GM12878 (cell line): ENCODE data around the gene ATP5F1B.

Experiments
- CREB1 ChIP-seq: IDR thresholded peaks from 2 replicates; pipeline ENCODE4 v1.6.1; 2012; ENCODE audit warnings: low read depth, mild to moderate bottlenecking, inconsistent platforms
- CTCF ChIP-seq, 3 experiments: IDR thresholded peaks in 2 of 3; conservative IDR thresholded peaks in 1 of 3; 2 replicates each; pipeline ENCODE4 v1.5.1; 2011; ENCODE audit warnings: low read depth in 3 of 3, low read length in 3 of 3, mild to moderate bottlenecking in 3 of 3, control low read depth in 2 of 3, moderate library complexity in 2 of 3, inconsistent platforms in 1 of 3, mixed read lengths in 1 of 3; ENCODE audit not compliant: control insufficient read depth in 2 of 3, insufficient read depth in 1 of 3; ENCODE audit errors: extremely low read depth in 1 of 3
- EP300 ChIP-seq, 2 experiments: fragments of 150-350 bp in 1 of 2; IDR thresholded peaks; 2 replicates each; pipeline ENCODE4 v1.6.1; 2011 to 2012; ENCODE audit warnings: low read depth in 2 of 2, low read length in 2 of 2, borderline replicate concordance in 1 of 2, improper control_type of control experiment in 1 of 2, inconsistent platforms in 1 of 2; ENCODE audit not compliant: control insufficient read depth in 1 of 2
- JUNB ChIP-seq: IDR thresholded peaks from 2 replicates; pipeline ENCODE4 v1.6.1; 2016; ENCODE audit warnings: antibody characterized with exemption, mild to moderate bottlenecking
- KDM1A ChIP-seq: fragments of 200-600 bp; sonication (generic); IDR thresholded peaks from 2 replicates; pipeline ENCODE4 v1.6.1; 2016; ENCODE audit warnings: borderline replicate concordance
- NBN ChIP-seq: fragments of 450-650 bp; IDR thresholded peaks from 2 replicates; pipeline ENCODE4 v1.6.1; 2016
- NFIC ChIP-seq: IDR thresholded peaks from 2 replicates; pipeline ENCODE4 v1.6.1; 2012; ENCODE audit warnings: low read depth, mild to moderate bottlenecking, inconsistent platforms, low read length, moderate library complexity
- PML ChIP-seq: IDR thresholded peaks from 2 replicates; pipeline ENCODE4 v1.6.1; 2012; ENCODE audit warnings: low read length, inconsistent platforms
- RELA ChIP-seq: fragments of 450-650 bp; IDR thresholded peaks from 2 replicates; pipeline ENCODE4 v1.8.0; 2014; ENCODE audit warnings: borderline replicate concordance; ENCODE audit not compliant: partially characterized antibody
- TAF1 ChIP-seq: IDR thresholded peaks from 2 replicates; pipeline ENCODE4 v1.6.1; 2011; ENCODE audit warnings: mild to moderate bottlenecking, low read depth, low read length, borderline replicate concordance
- ZNF274 ChIP-seq: IDR thresholded peaks from one replicate; pipeline ENCODE4 v1.8.0; 2011; ENCODE audit not compliant: insufficient read length, insufficient read depth
- TF ChIP-seq, protein P1 (sequence below): IDR thresholded peaks from 2 replicates; pipeline ENCODE4 v1.6.1; 2012; ENCODE audit warnings: mild to moderate bottlenecking, low read depth, low read length
- TF ChIP-seq, protein P2 (sequence below): fragments of 450-650 bp; IDR thresholded peaks from 2 replicates; pipeline ENCODE4 v1.6.1; 2017; ENCODE audit warnings: mild to moderate bottlenecking
- TF ChIP-seq, protein P3 (sequence below): IDR thresholded peaks from 2 replicates; pipeline ENCODE4 v1.6.1; 2011; ENCODE audit warnings: low read depth, low read length, improper control_type of control experiment, borderline replicate concordance

DNA sequence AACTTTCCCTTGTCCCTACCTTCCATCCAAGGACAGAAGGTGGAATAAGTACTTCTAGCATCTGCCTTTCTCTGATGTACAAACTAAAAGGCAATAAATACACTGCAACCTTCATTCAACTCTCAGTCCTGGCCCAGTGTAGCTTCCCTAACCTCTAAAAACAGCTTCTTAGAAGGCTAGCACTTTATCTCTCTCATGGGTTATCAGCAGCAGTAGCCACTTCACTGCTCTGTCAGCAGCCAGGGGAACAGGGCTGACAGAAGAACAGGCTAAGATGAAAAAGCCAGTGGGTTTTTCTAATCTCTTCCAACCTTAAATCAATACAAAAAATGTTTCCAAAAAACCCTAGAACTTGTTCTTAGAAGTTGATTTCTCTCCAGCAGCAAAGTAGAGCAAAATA, 28.9 kb downstream of the ATP5F1B start:
- TF ChIP-seq JUNB (no peak), CTCF (IDR thresholded peaks at IDR 0.05 in 2 of 3, conservative IDR thresholded peaks at IDR 0.05 in 1 of 3; ENCODE audit: control insufficient read depth in 2 of 3, extremely low read depth in 1 of 3, insufficient read depth in 1 of 3, low read depth in 3 of 3, low read length in 3 of 3) (no peak), RELA (no peak), CREB1 (no peak), NBN (no peak), KDM1A (no peak), ZNF274 (no peak), PML (no peak), EP300 (IDR thresholded peaks at IDR 0.05; ENCODE audit: borderline replicate concordance in 1 of 2, control insufficient read depth in 1 of 2, low read depth in 2 of 2, low read length in 2 of 2) (no peak), NFIC (no peak), TAF1 (no peak)
- TF ChIP-seq, protein P1, sequence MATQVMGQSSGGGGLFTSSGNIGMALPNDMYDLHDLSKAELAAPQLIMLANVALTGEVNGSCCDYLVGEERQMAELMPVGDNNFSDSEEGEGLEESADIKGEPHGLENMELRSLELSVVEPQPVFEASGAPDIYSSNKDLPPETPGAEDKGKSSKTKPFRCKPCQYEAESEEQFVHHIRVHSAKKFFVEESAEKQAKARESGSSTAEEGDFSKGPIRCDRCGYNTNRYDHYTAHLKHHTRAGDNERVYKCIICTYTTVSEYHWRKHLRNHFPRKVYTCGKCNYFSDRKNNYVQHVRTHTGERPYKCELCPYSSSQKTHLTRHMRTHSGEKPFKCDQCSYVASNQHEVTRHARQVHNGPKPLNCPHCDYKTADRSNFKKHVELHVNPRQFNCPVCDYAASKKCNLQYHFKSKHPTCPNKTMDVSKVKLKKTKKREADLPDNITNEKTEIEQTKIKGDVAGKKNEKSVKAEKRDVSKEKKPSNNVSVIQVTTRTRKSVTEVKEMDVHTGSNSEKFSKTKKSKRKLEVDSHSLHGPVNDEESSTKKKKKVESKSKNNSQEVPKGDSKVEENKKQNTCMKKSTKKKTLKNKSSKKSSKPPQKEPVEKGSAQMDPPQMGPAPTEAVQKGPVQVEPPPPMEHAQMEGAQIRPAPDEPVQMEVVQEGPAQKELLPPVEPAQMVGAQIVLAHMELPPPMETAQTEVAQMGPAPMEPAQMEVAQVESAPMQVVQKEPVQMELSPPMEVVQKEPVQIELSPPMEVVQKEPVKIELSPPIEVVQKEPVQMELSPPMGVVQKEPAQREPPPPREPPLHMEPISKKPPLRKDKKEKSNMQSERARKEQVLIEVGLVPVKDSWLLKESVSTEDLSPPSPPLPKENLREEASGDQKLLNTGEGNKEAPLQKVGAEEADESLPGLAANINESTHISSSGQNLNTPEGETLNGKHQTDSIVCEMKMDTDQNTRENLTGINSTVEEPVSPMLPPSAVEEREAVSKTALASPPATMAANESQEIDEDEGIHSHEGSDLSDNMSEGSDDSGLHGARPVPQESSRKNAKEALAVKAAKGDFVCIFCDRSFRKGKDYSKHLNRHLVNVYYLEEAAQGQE: no peak
- TF ChIP-seq, protein P2, sequence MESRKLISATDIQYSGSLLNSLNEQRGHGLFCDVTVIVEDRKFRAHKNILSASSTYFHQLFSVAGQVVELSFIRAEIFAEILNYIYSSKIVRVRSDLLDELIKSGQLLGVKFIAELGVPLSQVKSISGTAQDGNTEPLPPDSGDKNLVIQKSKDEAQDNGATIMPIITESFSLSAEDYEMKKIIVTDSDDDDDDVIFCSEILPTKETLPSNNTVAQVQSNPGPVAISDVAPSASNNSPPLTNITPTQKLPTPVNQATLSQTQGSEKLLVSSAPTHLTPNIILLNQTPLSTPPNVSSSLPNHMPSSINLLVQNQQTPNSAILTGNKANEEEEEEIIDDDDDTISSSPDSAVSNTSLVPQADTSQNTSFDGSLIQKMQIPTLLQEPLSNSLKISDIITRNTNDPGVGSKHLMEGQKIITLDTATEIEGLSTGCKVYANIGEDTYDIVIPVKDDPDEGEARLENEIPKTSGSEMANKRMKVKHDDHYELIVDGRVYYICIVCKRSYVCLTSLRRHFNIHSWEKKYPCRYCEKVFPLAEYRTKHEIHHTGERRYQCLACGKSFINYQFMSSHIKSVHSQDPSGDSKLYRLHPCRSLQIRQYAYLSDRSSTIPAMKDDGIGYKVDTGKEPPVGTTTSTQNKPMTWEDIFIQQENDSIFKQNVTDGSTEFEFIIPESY: no peak
- TF ChIP-seq, protein P3, sequence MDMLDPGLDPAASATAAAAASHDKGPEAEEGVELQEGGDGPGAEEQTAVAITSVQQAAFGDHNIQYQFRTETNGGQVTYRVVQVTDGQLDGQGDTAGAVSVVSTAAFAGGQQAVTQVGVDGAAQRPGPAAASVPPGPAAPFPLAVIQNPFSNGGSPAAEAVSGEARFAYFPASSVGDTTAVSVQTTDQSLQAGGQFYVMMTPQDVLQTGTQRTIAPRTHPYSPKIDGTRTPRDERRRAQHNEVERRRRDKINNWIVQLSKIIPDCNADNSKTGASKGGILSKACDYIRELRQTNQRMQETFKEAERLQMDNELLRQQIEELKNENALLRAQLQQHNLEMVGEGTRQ: no peak
